ENCODE measurements around the gene UHRF1. TPM values are rescaled to one million over a fixed set of nuclear protein-coding genes. Genes with fewer than 3 reads are reported as not detected.
"Not testable (repeated sequence)": the region's sequence is repeated elsewhere in the genome, so short reads cannot be mapped to it uniquely, and the experiment has no call there.

The UHRF1 gene
- total RNA-seq, 3 donors from 2014 or later = 0.32 to 0.66 (median 0.44) TPM

DNA sequence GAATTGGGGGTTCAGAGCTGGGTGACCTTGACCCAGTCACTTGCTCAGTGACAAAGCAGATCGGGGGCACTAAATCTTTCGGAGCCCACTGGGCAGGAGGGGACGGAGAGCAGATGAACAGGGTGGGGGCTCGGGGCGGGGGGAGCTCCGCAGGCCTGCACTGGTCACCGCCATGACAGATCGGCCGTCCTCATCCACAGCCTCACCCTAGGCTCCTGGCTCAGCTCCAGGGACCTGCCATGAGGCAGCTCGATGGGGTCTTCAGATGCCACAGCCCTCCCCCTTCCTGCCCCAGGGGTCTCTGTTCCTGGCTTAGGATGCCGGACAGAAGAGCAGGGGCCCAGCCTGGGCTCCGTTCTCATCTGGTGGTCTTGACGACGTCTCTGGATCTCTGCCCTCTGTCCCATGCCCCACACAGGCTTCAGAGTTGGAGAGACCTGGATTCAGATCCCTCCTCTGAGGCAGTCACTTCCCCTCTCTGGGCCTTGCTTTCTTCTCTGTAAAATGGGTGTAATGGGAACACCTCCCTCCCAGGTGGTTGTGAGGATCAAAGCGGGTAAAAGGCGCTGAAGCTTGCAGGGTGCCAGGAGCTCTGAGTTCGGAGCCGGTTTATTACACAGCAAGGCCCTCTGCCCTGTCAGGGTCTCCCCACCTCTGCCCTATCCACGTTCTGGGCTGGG, 62.7 kb downstream of the UHRF1 start:
- intact Hi-C loops (cut with DNase I; ENCODE audit: low total_unique reads) = loop anchor here (1.0 kb wide), 1 partner anchor 16 kb away; no protein-coding TSS in a partner anchor
- no peaks in the 10 kb centered on the region for H3K9me3 ChIP-seq
- peak overlapping the region in 2 of 3 donors; percentile 75 to 78 for H3K4me3 ChIP-seq
- peak overlapping the region; percentile 81 to 91 for H3K27ac ChIP-seq
- TF ChIP-seq, protein P1, sequence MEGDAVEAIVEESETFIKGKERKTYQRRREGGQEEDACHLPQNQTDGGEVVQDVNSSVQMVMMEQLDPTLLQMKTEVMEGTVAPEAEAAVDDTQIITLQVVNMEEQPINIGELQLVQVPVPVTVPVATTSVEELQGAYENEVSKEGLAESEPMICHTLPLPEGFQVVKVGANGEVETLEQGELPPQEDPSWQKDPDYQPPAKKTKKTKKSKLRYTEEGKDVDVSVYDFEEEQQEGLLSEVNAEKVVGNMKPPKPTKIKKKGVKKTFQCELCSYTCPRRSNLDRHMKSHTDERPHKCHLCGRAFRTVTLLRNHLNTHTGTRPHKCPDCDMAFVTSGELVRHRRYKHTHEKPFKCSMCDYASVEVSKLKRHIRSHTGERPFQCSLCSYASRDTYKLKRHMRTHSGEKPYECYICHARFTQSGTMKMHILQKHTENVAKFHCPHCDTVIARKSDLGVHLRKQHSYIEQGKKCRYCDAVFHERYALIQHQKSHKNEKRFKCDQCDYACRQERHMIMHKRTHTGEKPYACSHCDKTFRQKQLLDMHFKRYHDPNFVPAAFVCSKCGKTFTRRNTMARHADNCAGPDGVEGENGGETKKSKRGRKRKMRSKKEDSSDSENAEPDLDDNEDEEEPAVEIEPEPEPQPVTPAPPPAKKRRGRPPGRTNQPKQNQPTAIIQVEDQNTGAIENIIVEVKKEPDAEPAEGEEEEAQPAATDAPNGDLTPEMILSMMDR (IDR thresholded peaks at IDR 0.05) = no peak
- TF ChIP-seq POLR2AphosphoS5 (IDR thresholded peaks at IDR 0.05) = no peak
- TF ChIP-seq POLR2A (IDR thresholded peaks at IDR 0.05) = no peak
- DNase-seq (ENCODE audit: low spot score in 2 of 2) = no peak
- peaks cover 9 to 39% of the 10 kb centered on the region in 2 donors for H3K4me1 ChIP-seq
- no peaks in the 10 kb centered on the region for H3K36me3 ChIP-seq
- H3K27me3 ChIP-seq = no peaks in the 10 kb centered on the region

DNA sequence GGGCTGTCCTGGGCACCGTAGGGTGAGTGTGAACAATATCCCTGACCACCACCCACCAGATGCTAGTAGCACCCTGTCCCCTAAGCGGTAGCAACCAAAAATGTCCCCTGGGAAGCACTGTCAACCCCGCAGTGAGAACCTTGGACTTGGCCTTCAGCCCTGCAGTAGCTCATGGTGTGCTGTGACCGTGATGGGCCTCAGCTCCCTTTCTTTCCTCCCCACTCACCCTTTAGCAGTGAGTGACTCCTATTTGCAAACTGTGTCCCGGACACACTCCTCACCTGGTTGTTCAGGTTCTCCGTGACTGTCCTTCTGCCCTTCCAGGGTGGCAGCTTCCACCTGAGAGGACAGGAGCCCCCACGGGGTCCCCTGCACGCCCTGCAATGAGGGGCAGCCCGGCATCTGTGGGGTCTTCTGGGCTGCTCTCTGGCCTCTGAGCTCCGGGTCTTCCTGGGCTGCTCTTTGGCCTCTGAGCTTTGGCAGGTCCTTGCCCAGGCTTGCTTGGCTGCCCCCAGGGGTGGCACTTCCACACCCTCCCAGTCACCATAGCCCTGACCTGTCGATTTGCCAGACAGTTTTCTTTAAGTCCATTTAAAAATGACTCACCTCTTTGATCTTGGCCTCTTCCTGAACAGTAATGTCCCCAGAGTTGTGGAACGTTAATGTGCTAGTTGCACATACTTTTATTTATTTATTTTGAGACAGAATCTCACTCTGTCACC, 63.4 kb downstream of the UHRF1 start:
- intact Hi-C loops (cut with DNase I; ENCODE audit: low total_unique reads) = no loop called here

DNA sequence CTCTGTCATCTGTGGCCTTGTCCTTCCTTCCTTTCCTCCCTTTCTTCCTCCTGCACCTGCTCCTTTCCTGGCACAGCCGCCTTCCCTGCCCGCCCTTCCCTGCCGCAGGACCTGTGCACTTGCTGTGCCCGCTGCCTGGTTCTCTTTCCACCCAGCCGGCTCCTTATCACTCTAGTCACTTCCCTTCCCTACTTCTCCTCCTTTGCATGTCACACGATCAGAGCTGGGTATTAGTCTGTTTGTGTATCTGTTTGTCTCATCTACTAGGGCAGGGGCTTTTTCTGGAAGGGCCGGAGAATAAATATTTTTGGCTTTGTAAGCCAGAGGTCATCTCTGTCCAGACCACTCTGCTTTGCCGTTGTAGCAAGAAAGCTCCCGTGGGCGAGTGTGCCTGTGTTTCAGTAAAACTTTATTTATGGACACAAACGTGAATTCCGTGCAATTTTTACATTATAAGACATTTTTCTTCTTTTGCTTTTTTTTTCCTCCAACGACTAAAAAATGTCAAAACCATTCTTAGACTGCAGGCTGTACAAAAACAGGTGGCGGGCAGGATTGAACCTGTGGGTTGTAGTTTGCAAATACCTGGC, 65.7 kb downstream of the UHRF1 start:
- no peak for DNase-seq (ENCODE audit: low spot score in 2 of 2)
- Histone ChIP-seq H3K4me3 (no peak overlapping the region), H3K27ac (peak overlapping the region; percentile 90 to 96), H3K4me1 (peaks cover 17 to 47% of the 10 kb centered on the region in 2 donors), H3K36me3 (no peaks in the 10 kb centered on the region), H3K27me3 (no peaks in the 10 kb centered on the region), H3K9me3 (no peaks in the 10 kb centered on the region)
- TF ChIP-seq POLR2A (IDR thresholded peaks at IDR 0.05) (no peak), POLR2AphosphoS5 (IDR thresholded peaks at IDR 0.05) (no peak)
- TF ChIP-seq, protein P1 (IDR thresholded peaks at IDR 0.05) = no peak
- intact Hi-C loops (cut with DNase I; ENCODE audit: low total_unique reads) = no loop called here

More for the DNA sequence above, 63.4 kb downstream of the UHRF1 start:
- TF ChIP-seq, protein P1 (IDR thresholded peaks at IDR 0.05) = no peak
- H3K36me3 ChIP-seq = no peaks in the 10 kb centered on the region
- peaks cover 16 to 46% of the 10 kb centered on the region in 2 donors for H3K4me1 ChIP-seq
- no peak for DNase-seq (ENCODE audit: low spot score in 2 of 2)
- H3K9me3 ChIP-seq = no peaks in the 10 kb centered on the region
- H3K27ac ChIP-seq = peak overlapping the region; percentile 81 to 91
- H3K4me3 ChIP-seq = peak overlapping the region in 2 of 3 donors; percentile 9 to 78
- no peaks in the 10 kb centered on the region for H3K27me3 ChIP-seq

DNA sequence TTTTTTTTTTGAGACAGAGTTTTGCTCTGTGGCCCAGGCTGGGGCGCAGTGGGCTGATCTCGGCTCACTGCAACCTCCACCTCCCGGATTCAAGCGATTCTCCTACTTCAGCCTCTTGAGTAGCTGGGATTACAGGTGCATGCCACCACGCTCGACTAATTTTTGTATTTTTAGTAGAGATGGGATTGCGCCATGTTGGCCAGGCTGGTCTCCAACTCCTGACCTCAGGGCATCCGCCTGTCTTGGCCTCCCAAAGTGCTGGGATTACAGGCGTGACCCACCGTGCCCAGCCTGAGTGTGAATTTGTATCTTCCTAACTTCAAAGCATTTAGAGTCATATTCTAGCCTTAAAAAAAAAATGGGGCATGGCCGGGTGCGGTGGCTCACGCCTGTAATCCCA, 66.3 kb downstream of the UHRF1 start:
- intact Hi-C loops (cut with DNase I; ENCODE audit: low total_unique reads) = not testable (repeated sequence)
- H3K4me1 ChIP-seq = peaks cover 15 to 47% of the 10 kb centered on the region in 2 donors

DNA sequence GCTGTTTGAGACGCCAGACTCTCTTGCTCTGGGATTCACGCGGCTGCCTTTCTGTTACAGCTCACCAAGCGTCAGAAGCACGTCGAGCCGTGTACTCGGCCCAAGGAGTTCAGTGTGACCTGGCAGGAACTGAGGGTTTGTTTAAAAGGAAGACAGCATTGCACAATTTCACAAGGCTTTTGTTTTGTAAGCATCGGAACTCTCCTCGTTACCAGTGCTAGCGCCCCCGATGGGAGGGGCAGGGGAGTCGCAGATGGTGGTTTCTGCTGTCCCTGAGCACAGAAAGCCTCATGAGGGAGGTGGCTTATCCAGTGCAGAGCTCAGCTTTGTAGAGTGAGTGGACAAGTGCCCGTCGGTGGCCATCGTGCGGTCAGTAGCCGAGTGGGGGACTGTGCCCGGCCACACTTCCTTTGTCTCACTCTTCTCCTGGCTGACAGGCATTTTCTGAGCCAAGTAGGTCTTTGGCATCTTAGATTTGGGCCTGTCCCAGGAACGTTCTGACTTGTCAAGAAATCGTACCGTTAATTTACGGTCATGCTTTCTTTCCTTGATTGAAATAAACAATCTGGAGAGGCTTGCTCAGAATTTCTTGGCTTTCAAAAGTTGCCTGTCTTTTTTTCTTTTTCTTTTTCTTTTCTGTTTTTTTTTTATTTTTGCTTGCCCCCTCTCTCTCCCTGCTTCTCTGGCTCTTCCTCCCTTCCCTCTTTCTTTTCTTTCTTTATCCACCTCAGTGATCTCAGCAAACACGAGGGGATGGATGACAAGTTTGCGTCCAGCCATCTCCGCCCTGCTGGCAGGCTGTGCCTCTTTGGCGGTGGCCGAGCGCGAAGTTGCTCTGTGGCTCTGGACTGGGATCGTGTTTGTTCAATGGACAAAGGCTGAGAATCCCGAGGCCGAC, 67.3 kb downstream of the UHRF1 start:
- intact Hi-C loops (cut with DNase I; ENCODE audit: low total_unique reads) = no loop called here

More for the DNA sequence above, 66.3 kb downstream of the UHRF1 start:
- DNase-seq (ENCODE audit: low spot score in 2 of 2); H3K9me3 ChIP-seq; H3K36me3 ChIP-seq; H3K27me3 ChIP-seq: not testable (repeated sequence)
- peak overlapping the region; percentile 90 to 96 for H3K27ac ChIP-seq
- H3K4me3 ChIP-seq = peak overlapping the region in 1 of 3 donors; percentile 58

More for the DNA sequence above, 67.3 kb downstream of the UHRF1 start:
- peak; percentile 74 to 88 for DNase-seq (ENCODE audit: low spot score in 2 of 2)
- TF ChIP-seq POLR2AphosphoS5 (IDR thresholded peaks at IDR 0.05) = peak; percentile 91 to 94 (median 92)
- TF ChIP-seq POLR2A (IDR thresholded peaks at IDR 0.05) = no peak
- TF ChIP-seq, protein P1 (IDR thresholded peaks at IDR 0.05) = peak; percentile 32 to 50 (median 41)
- H3K27me3 ChIP-seq = no peaks in the 10 kb centered on the region
- H3K9me3 ChIP-seq = no peaks in the 10 kb centered on the region
- peaks cover 15 to 40% of the 10 kb centered on the region in 2 donors for H3K4me1 ChIP-seq
- peak overlapping the region; percentile 28 to 58 (median 28) for H3K4me3 ChIP-seq
- no peaks in the 10 kb centered on the region for H3K36me3 ChIP-seq
- H3K27ac ChIP-seq = peak overlapping the region; percentile 90 to 96

Data from breast epithelium (tissue), 4 donors.